Activated naive CD4-positive, alpha-beta T cell (primary cell): Measurements from ENCODE around the gene ADAMTS17.

Experiments
- DNase-seq, 4 experiments: peaks; one replicate each; lab custom pipeline; 2025; lab: John Stamatoyannopoulos, UW

The ADAMTS17 gene

GRCh38 chr15:100252359-100252758, 89.4 kb downstream of the ADAMTS17 start:
- no peak for DNase-seq

GRCh38 chr15:100250176-100250800, 91.5 kb downstream of the ADAMTS17 start:
- DNase-seq, result no peak

GRCh38 chr15:100249096-100249815, 92.5 kb downstream of the ADAMTS17 start:
- DNase-seq, result no peak

- DNase-seq, result no peak
Observed at GRCh38 chr15:100248236-100248635, 93.5 kb downstream of the ADAMTS17 start.

GRCh38 chr15:100247228-100248225, 94.2 kb downstream of the ADAMTS17 start:
- no peak for DNase-seq

- DNase-seq, result no peak
Observed at GRCh38 chr15:100245855-100246254, 95.9 kb downstream of the ADAMTS17 start.

- DNase-seq, result no peak
Observed at GRCh38 chr15:100245487-100245820, 96.3 kb downstream of the ADAMTS17 start.

- DNase-seq, result no peak
Observed at GRCh38 chr15:100244796-100245486, 96.8 kb downstream of the ADAMTS17 start.

- DNase-seq, result no peak
Observed at GRCh38 chr15:100242989-100243388, 98.8 kb downstream of the ADAMTS17 start.

- DNase-seq, result no peak
Observed at GRCh38 chr15:100241572-100242482, 99.9 kb downstream of the ADAMTS17 start.

- DNase-seq, result no peak
Observed at GRCh38 chr15:100236981-100237720, 104.6 kb downstream of the ADAMTS17 start.

GRCh38 chr15:100235030-100235617, 106.7 kb downstream of the ADAMTS17 start:
- DNase-seq, result no peak

- no peak for DNase-seq
Observed at GRCh38 chr15:100234158-100235029, 107.4 kb downstream of the ADAMTS17 start.

GRCh38 chr15:100230784-100231183, 111.0 kb downstream of the ADAMTS17 start:
- no peak for DNase-seq

GRCh38 chr15:100229181-100230163, 112.3 kb downstream of the ADAMTS17 start:
- DNase-seq, result no peak

GRCh38 chr15:100227781-100228180, 114.0 kb downstream of the ADAMTS17 start:
- DNase-seq, result no peak

GRCh38 chr15:100226107-100226506, 115.7 kb downstream of the ADAMTS17 start:
- DNase-seq, result no peak
